22Rv1 (cell line): ENCODE results near the gene EML4.
"Not testable (repeated sequence)": the region's sequence is repeated elsewhere in the genome, so short reads cannot be mapped to it uniquely, and the experiment has no call there.

Source experiments
- H3K27ac ChIP-seq: fragments of 450-650 bp; 2 replicates; pipeline ENCODE4 v1.5.1; 2017
- ZFX ChIP-seq: fragments of 450-650 bp; IDR thresholded peaks from 2 replicates; pipeline ENCODE4 v1.6.1; 2017; ENCODE audit warnings: antibody characterized with exemption, borderline replicate concordance
- TF ChIP-seq, protein P1 (sequence below): fragments of 450-650 bp; IDR thresholded peaks from 2 replicates; pipeline ENCODE4 v1.5.1; 2017; ENCODE audit warnings: mild to moderate bottlenecking

Gene EML4, protein sequence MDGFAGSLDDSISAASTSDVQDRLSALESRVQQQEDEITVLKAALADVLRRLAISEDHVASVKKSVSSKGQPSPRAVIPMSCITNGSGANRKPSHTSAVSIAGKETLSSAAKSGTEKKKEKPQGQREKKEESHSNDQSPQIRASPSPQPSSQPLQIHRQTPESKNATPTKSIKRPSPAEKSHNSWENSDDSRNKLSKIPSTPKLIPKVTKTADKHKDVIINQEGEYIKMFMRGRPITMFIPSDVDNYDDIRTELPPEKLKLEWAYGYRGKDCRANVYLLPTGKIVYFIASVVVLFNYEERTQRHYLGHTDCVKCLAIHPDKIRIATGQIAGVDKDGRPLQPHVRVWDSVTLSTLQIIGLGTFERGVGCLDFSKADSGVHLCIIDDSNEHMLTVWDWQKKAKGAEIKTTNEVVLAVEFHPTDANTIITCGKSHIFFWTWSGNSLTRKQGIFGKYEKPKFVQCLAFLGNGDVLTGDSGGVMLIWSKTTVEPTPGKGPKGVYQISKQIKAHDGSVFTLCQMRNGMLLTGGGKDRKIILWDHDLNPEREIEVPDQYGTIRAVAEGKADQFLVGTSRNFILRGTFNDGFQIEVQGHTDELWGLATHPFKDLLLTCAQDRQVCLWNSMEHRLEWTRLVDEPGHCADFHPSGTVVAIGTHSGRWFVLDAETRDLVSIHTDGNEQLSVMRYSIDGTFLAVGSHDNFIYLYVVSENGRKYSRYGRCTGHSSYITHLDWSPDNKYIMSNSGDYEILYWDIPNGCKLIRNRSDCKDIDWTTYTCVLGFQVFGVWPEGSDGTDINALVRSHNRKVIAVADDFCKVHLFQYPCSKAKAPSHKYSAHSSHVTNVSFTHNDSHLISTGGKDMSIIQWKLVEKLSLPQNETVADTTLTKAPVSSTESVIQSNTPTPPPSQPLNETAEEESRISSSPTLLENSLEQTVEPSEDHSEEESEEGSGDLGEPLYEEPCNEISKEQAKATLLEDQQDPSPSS

DNA sequence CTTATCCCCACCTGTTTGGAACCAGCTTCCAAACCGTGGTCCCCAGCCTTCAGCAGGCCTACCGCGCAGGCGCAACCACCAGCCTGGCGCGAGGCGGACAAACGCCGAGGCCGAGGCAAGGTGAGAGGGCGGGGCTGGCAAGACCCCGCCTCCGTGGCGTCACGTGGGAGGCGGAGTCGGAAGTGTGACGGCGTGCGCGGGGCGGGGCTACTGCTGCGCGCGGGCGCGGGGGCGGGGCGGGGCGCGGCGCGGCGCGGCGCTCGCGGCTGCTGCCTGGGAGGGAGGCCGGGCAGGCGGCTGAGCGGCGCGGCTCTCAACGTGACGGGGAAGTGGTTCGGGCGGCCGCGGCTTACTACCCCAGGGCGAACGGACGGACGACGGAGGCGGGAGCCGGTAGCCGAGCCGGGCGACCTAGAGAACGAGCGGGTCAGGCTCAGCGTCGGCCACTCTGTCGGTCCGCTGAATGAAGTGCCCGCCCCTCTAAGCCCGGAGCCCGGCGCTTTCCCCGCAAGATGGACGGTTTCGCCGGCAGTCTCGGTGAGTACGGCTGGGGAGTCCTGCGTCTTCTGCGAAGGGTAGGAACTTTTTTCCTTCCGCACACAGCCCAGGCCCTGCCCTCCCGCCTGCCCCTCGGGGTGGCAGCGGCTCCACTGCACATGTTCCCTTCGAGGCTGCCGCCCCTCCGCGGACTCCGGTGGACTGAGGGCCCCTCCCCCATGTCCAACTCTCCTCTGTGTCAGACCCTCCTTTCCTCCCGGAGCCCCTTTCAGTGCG is at the start of gene EML4:
Gene EML4 (plus strand): TSS at position 254 of the 774 bp plus-strand sequence. CDS start 259 bp downstream, at position 513.
- H3K27ac ChIP-seq, result no peak within 1 kb of the TSS
- TF ChIP-seq, protein P1, sequence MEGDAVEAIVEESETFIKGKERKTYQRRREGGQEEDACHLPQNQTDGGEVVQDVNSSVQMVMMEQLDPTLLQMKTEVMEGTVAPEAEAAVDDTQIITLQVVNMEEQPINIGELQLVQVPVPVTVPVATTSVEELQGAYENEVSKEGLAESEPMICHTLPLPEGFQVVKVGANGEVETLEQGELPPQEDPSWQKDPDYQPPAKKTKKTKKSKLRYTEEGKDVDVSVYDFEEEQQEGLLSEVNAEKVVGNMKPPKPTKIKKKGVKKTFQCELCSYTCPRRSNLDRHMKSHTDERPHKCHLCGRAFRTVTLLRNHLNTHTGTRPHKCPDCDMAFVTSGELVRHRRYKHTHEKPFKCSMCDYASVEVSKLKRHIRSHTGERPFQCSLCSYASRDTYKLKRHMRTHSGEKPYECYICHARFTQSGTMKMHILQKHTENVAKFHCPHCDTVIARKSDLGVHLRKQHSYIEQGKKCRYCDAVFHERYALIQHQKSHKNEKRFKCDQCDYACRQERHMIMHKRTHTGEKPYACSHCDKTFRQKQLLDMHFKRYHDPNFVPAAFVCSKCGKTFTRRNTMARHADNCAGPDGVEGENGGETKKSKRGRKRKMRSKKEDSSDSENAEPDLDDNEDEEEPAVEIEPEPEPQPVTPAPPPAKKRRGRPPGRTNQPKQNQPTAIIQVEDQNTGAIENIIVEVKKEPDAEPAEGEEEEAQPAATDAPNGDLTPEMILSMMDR, result no peak
- TF ChIP-seq ZFX, result no peak

DNA sequence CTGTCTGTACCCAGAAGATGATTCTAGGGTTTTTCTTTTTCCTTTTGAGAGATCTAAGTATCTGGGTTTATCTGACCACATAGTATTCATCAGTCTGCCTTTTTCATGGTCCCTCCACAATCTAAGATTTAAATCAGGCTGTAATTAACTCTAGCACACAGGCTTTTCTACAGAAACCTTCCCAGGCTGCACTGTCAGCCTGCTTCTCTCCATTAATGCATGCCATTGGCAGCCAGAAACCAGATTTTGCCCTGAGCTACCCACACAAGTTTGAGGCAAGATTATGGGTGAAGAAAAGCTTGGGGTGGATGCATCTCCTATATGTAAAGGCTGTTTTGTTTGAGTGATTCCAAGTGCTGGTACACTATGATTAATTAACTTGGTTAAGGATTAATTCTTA is 45.7 kb upstream of the EML4 start:
- H3K27ac ChIP-seq, result no peak overlapping the region
- no peak for TF ChIP-seq ZFX
- TF ChIP-seq, protein P1, result no peak

DNA sequence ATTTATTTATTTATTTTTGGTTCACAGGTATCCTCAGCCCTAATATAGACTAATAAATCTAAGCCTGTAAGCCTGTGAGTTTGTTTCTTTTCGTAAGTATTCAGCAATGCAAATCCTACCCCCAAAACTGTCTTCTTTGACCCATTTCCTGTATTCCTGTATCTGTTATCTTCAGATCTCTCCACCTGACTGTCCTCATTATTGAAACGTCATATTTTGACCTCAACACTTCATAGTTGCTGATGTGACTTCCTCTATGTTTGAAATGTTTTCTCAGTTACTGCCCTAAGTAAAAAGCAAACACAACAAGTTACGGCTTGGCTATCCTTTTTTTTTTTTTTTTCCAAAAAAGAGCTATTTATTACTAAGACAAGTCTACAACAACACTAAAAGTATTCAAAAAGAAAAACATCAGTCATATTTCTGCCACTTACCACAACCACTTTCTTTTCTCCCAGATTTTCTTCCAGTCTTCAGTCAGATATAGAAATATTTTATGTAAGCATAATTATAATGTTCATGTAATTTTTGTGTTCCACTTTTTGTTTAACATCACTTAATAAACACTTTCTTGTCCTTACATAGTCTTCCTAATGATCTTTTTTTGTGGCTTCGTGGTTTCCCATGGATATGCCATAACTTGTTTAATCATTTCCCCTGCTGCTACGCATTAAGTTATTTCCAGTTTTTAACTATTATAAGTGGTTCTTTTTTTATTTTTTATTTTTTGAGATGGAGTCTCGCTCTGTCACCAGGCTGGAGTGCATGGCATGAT is 45.0 kb upstream of the EML4 start:
- H3K27ac ChIP-seq, result no peak overlapping the region
- no peak for TF ChIP-seq ZFX
- TF ChIP-seq, protein P1, result no peak

DNA sequence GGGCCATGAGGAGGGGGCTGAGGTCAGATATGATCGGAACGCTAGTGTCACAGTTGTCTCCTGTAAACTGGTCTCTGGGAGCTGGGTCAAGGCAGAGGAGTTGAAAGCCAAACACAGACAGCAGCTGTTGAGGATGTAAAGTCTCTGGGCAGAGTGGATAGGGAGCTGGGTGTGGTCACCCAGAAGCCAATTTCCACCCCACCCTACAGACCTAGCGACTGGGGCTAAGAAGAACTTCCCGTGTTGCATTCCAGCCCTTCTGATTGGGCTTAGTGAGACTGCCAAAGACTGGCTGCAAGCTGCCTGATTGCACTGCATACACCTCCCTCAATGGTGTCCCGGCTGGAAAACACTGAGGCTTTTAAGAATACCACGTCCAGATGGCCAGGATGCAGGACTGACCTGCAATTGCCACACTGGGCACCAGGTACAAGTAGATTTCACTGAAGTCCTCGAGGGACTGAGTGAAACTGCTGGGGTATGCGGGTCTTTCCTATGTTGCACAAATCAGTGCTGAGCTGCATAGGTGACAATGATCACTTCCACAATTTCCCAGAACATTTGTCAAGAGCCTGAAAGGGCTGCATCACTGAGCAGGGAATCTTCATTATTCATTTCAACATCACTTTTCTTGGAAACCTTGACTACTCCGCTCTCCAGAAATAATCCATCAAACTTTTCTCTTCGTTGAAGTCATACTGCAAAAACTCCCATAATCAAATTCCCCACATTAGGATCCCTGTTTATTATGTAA is 43.1 kb upstream of the EML4 start:
- no peak for TF ChIP-seq ZFX
- TF ChIP-seq, protein P1, result no peak
- H3K27ac ChIP-seq, result no peak overlapping the region

DNA sequence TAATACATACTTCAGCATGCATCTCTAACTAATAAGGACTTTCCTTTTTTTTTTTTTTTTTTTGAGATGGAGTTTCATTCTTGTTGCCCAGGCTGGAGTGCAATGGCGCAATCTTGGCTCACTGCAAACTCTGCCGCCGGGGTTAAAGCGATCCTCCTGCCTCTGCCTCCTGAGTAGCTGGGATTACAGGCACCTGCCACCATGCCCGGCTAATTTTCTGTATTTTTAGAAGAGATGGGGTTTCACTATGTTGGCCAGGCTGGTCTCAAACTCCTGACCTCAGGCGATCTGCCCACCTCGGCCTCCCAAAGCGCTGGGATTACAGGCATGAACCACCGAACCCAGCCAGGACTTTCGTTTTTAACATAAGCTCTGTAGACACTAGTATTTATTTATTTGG is 42.3 kb upstream of the EML4 start:
- not testable (repeated sequence) for H3K27ac ChIP-seq

DNA sequence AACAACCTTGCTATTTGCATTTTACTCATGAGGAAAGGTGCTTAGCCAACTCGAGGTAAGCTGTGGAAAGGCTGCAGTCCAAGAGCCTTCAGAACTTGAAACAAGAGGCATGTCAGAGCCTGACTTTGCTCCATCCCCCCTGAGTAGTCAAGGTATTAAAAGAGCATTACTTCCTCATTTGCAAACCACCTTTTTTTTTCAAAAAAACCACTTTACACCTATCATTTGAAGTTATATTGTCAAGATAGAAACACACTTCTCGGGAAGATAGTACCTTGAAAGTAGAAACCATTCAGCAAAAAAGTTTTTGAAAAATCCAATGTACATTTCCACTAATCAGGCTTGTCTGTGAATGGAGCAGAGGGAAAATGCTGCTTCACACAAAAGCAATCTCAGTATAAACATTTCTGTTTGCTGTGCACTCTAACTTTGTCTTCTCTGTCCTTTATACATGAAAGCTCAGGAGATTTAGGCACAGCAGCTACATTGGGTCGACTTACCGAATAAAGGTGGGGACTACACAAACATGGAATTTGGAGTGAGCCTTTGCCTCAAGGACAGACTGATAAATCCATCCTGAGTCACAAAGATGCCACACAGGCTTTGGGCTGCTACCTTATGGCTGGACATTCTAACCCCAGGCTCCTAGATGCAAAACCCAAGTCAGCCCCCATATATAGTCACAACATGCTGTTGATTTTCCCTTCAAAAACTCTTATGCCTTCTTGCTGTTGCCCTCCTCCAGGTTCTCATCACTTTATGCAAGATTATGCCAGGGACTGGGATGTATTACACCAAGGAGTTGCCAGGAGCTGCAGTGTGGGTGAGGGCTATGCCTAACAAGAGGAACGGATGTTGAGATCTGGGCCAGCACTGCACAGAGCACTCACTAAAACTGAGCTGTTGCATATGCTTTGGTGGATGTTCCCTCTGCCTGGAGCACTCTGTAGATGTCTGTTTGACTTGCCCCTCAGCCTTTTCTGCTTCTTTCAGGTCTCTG is 41.4 kb upstream of the EML4 start:
- TF ChIP-seq ZFX, result no peak
- TF ChIP-seq, protein P1, result no peak
- no peak overlapping the region for H3K27ac ChIP-seq
